Measurements from ENCODE around the gene APOL3. TPM values are rescaled to one million over a fixed set of nuclear protein-coding genes. Genes with fewer than 3 reads are reported as not detected.
"Not testable (repeated sequence)": the region's sequence is repeated elsewhere in the genome, so short reads cannot be mapped to it uniquely, and the experiment has no call there.

APOL3 gene
- total RNA-seq, 2 donors from 2014 or later: 32.2 to 33.3 TPM

DNA sequence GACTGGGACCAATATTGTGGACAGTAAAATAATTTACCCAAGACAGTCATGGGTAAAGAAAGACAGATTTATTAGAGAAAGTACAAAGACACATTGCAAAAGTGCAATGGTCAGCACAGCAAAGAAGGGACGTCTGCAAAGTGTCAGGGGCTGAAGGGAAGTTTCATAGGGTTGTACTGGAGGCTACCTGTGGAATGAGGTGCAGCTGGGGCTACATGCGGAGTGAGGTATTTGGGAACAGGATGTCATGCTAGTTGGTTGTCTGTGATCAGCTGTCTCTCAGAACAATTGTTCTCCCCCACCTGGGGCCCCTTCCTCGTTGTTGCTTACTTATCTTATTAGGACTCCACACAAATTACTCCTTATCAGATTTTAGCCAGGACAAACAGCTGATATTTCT is 11.4 kb upstream of the APOL3 start:
- no peak for DNase-seq

GRCh38 chr22:36166518-36167220 is 6.1 kb upstream of the APOL3 start:
- ATAC-seq: no peak
- intact Hi-C loops (cut with DNase I): no loop called here
- DNase-seq: no peak

More for the DNA sequence above, 11.4 kb upstream of the APOL3 start:
- intact Hi-C loops (cut with DNase I): no loop called here
- ATAC-seq: no peak

DNA sequence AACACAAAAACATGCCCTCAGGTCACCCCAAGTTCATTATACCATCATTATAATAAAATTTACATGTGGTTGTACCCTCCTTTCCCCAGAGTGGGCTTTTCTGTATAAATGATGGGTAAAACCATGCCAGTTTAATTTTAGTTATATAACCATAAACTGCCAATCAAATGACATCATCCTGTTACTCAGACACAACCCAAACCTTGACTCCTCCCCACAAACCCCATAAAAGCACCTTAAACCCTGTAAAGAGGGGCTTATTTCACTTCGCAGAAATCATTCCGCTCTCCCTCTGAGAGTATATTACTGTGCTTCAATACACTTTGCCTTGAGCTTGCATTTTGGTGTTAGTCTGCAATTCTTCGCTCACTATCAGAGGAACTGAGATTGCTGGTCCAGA is 5.5 kb upstream of the APOL3 start:
- DNase-seq (no peak), ATAC-seq (no peak)
- intact Hi-C loops (cut with DNase I): no loop called here

- intact Hi-C loops (cut with DNase I): no loop called here
- no peak for DNase-seq
- no peak for ATAC-seq
Measured at GRCh38 chr22:36165141-36165540, 4.6 kb upstream of the APOL3 start.

GRCh38 chr22:36164621-36165020 is 4.1 kb upstream of the APOL3 start:
- no peak for ATAC-seq

GRCh38 chr22:36163497-36163896 is 2.9 kb upstream of the APOL3 start:
- ATAC-seq: no peak
- no peak for DNase-seq
- intact Hi-C loops (cut with DNase I): no loop called here

More at GRCh38 chr22:36164621-36165020, 4.1 kb upstream of the APOL3 start:
- intact Hi-C loops (cut with DNase I): no loop called here
- DNase-seq: no peak

DNA sequence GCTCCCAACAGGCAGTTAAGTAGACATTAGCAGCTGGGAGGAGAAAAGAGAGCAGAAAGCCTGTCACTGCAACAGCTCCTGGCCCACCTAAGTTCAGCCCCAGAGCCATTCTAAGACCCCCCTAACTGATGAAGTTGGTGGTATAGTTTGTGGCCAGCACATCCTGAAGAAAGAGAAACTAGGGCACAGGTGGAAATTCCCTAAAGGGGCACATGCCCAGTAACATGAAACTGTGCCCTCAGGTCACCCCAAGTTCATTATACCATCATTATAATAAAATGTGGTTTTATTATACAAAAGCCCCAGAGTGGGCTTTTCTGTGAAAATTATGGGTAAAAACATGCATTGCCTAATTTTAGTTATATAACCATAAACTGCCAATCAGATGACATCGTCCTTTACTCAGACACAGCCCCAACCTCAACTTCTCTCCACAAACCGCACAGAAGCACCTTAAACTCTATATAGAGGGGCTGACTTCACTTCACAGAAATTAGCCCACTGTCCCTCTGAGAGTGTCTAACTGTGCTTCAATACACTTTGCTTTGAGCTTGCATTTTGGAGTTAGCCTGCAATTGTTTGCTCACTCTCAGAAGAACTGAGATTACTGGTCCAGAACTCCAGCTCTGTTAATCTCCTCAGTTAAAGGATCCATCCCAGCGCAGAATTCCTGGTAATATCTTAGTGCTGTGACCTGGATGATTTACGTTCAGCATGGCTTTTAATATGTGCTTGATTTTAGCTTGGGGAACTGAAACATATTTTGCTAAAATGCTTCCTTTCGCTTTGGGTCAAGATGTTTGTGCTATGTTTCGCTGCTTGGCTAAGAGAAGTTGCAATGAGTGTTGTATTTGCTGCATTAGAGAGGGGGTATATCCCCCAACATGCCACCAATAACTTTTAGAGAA is 1.8 kb upstream of the APOL3 start:
- intact Hi-C loops (cut with DNase I): no loop called here
- ATAC-seq: no peak
- DNase-seq: no peak

DNA sequence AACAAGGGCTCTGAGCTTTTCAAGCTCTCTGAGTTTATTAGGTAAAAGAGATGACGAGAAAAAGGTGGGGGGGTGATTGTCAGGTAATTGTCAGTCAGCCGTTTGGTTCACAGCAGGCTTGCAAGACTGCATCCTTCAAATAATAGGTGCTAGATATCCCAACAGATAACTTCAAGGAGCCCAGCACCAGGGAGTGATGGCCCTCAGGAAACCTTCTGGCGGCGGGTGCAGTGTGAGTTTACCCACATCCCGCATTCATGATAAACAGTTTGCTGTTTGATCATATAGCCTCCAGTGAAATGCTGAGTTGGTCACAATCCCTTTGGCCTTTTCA is 1.2 kb upstream of the APOL3 start:
- DNase-seq; intact Hi-C loops (cut with DNase I); ATAC-seq: not testable (repeated sequence)

DNA sequence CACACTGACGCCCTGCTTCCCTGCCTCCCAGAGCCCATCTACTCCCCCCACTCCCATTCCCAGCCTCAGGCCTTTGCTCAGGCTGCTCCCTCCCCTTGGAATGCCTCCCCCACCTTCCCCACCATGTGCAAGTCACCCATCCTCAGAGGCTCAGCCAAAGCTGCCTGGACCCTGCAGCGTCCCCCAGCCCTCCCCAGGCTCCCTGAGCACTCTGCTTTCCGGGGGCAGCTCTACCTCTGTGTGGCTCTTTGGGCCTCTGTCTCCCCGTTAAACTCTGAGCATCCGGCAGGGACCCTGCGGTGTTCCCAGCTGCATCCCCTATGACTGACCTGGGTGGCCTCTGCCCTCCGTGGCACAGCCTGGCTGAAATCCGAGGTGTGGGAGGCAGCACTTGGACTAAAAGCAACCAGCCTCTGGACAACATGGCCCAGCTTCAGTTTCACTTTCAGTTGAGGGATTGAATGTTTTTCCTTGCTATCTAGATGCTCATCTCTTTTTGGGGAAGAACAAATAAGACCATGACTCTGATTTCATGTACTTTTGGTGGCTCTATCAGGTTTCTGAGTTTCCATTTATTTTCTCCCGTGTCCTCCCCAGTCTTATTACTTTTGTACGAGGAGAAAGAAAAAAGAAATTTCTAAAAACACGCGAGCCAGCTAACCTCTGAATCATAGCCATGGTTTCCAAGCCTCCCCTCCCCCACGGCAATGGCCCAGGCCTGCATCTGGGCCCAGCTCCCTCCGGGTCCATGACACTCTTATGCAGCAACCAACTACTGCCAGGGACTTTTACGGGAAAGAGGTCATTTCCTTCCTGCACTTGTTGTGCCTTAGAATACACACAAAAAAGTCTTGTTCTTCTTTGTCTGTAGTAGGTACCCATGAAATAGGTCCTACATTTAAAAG is 3.8 kb downstream of the APOL3 start:
- intact Hi-C loops (cut with DNase I): no loop called here
- peak; percentile 82 to 85 for ATAC-seq

DNA sequence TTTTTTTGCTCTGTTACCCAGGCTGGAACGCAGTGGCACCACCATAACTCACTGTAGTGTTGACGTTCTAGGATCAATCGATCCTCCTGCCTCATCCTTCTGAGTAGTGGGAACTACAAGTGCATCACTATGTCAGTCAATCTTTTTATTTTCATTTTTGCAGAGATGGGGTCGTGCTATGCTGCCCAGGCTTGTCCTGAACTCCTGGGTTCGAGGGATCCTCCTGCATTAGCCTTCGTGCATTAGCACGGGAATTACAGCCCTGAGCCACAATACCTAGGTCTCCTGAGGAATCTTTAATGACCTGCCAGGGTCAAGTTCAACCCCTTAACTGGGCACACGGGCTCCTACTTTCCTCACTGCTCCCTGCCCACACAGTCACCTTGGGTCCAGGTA is 4.4 kb downstream of the APOL3 start:
- no peak for ATAC-seq
- intact Hi-C loops (cut with DNase I): no loop called here
- no peak for DNase-seq

More for the DNA sequence above, 3.8 kb downstream of the APOL3 start:
- peak; percentile 94 for DNase-seq

- ATAC-seq (peak; percentile 74 to 84), DNase-seq (peak; percentile 75)
- intact Hi-C loops (cut with DNase I): no loop called here
Measured at GRCh38 chr22:36155702-36156101, 4.9 kb downstream of the APOL3 start.

GRCh38 chr22:36154423-36154945 is 6.1 kb downstream of the APOL3 start:
- ATAC-seq (no peak), DNase-seq (no peak)
- intact Hi-C loops (cut with DNase I): no loop called here

- no peak for DNase-seq
- intact Hi-C loops (cut with DNase I): no loop called here
- ATAC-seq: no peak
Measured at GRCh38 chr22:36153501-36154422, 6.8 kb downstream of the APOL3 start.

- DNase-seq; ATAC-seq; intact Hi-C loops (cut with DNase I): not testable (repeated sequence)
Measured at GRCh38 chr22:36152821-36153220, 7.7 kb downstream of the APOL3 start.

DNA sequence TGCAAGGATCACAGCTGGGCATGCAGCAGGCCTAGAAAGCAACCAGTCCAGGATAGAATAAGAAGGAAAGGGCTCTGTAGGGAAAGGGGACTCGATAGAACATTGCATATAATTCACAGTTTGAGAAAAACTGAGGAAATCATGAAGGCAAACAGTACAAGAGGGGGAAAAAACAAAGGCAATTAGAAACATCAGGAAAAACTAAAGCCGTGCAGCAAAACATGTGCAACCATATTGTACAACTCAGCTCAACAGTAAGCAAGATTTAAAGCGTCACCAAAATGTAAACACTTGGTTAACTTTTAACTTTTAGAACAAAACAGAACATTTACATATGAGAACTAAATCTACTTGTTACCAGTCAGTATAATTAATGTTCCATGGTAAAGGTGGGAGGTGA is 8.5 kb downstream of the APOL3 start:
- intact Hi-C loops (cut with DNase I): no loop called here
- ATAC-seq: no peak

GRCh38 chr22:36151006-36151595 is 9.5 kb downstream of the APOL3 start:
- no peak for ATAC-seq
- no peak for DNase-seq
- intact Hi-C loops (cut with DNase I): no loop called here

More for the DNA sequence above, 8.5 kb downstream of the APOL3 start:
- no peak for DNase-seq

- intact Hi-C loops (cut with DNase I): loop anchor here (5.0 to 10.0 kb wide), 4 partner anchors 33 to 335 kb away; partner anchors contain the start of gene TXN2 (in 1 of the 2)
Measured at GRCh38 chr22:36149441-36149840, 11.1 kb downstream of the APOL3 start.

GRCh38 chr22:36148411-36148810 is 12.1 kb downstream of the APOL3 start:
- DNase-seq (no peak), ATAC-seq (no peak)
- intact Hi-C loops (cut with DNase I): loop anchor here (5.0 to 10.0 kb wide), 4 partner anchors 34 to 336 kb away; partner anchors contain the start of gene TXN2 (in 1 of the 2)

More at GRCh38 chr22:36149441-36149840, 11.1 kb downstream of the APOL3 start:
- DNase-seq (no peak), ATAC-seq (no peak)

All from left cardiac atrium (tissue), 4 donors.